KOPT-K1 (cell line): ENCODE data around the gene LRRK1.

Source experiments
- H3K27ac ChIP-seq: fragments of 200-600 bp; sonication (generic); 2 replicates; pipeline ENCODE4 v1.5.1; 2016; ENCODE audit warnings: antibody characterized with exemption, mild to moderate bottlenecking, low read depth, low read length; ENCODE audit not compliant: poor library complexity, severe bottlenecking
- H3K36me3 ChIP-seq: fragments of 200-600 bp; sonication (generic); 2 replicates; pipeline ENCODE4 v1.5.1; 2017; ENCODE audit warnings: antibody characterized with exemption, mild to moderate bottlenecking, low read length, moderate library complexity; ENCODE audit not compliant: insufficient read depth
- H3K9me3 ChIP-seq: fragments of 200-600 bp; sonication (generic); 2 replicates; pipeline ENCODE4 v1.5.1; 2017; ENCODE audit warnings: antibody characterized with exemption, low read length, mild to moderate bottlenecking; ENCODE audit not compliant: insufficient read depth, poor library complexity, severe bottlenecking

LRRK1 gene

DNA sequence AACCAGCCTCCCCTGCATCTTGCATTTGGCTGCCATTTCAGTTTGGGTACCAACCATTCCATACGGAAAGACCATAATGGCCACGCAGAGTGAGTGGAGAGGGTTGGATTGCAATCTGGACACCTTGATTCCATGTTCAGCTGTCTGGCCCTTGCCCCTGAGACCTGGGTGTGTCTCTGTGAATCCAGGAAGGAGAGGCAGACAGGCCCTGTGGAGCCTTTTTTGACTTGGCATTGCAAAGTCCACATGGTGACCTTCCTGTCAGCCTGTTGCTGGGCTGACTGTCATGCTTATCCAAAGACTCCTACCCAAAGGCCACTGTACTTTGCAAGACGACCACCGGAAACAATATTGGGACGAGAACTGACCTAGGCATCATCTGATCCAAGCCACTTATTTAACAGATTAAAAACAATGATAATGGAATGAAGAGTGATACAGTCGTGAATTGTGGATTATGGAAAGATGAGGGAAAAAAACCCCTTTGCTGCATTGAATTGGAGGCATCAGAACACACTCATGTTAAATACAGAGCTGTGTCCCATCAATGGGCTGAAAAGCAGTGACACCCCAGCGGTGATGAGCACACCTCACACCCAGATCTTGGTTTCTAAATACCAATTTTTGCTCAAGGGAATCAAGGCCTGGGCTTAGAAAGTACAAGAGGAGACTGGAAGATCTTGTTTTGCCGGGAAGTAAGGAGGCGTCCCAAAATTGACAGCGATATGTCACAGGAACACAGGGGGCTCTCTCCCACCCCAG lies 86.0 kb downstream of the LRRK1 start:
- H3K27ac ChIP-seq: no peak overlapping the region
- peaks cover 10% of the 10 kb centered on the region for H3K9me3 ChIP-seq
- H3K36me3 ChIP-seq: no peaks in the 10 kb centered on the region

DNA sequence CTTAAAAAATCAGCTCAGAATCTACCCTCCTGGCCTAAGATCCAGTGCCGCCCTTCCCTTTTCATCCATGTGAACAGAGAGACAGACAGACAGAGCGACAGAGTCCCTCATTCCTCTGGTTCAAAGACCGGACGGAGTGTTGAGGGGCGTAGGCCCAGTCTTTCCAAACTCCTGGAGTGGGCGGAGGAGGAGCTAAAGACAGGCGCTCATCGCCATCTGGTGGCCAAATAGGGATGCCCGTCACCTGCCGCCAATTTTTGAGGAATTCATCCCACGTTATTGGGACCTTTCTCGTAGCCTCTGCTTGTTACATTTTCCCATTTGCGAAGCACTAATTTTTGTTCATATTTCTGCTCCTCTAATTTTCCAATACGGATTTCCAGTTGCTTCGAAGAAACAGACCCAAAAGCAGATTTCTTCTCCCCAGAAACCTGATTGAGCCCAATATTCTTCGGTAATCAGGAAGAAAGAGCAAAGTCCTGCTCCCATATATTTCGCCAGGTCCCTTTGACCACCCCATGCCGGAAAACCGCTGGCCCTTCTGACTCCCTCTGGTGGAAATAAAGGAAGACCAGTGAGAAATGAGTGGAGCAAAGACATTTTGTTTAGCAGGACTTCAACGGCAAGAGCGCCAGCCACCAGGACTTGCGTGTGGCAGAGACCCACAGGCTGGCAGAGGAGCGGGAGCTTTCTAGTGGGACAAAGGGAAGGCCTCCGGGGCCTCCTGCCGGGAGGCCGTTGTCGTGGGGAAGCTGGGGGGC lies 88.0 kb downstream of the LRRK1 start:
- H3K27ac ChIP-seq: no peak overlapping the region
- H3K36me3 ChIP-seq: no peaks in the 10 kb centered on the region
- peaks cover 10% of the 10 kb centered on the region for H3K9me3 ChIP-seq

DNA sequence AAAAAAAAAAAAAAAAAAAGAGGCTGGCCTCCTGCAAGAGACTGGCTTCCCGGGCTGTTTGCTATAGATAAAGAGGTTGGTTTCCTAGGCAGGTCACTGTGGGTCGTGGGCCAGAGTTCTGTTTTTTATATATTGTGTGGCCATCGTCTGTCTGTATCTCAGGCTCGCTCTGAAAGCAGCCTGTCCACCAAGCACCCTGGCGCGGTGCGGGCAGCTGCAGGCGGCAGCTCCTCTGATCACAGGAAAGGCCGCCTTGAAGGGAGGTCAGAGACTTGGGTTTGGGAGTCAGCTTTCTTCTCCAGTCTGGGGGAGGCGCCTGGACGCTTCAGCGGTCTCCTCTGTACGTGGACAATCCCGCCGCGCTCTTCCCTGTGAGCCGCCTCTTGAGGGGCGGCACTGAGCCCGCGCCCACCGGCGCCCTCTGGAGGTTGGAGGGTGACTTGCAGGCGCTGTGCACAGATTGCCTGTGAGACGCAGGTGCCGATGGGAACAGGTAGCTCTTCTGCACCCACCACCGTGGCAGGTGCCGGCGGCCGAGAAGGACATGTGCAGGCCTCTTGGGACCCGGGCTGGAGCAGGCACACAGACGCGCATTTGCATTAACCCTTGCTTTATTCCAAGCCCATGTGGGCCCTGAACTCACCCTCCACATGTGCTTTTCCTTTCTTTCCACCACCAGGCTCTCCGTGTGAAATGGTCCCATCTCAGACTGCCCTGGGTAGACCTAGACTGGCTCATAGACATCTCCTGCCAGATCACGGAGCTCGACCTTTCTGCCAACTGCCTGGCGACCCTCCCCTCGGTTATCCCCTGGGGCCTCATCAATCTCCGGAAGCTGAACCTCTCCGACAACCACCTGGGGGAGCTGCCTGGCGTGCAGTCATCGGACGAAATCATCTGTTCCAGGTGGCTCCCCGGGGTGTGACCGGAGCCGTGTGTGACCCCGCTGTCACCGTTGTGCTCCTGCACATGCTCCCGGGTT lies 89.3 kb downstream of the LRRK1 start:
- H3K9me3 ChIP-seq: peaks cover 10% of the 10 kb centered on the region
- H3K36me3 ChIP-seq: no peaks in the 10 kb centered on the region
- H3K27ac ChIP-seq: no peak overlapping the region

DNA sequence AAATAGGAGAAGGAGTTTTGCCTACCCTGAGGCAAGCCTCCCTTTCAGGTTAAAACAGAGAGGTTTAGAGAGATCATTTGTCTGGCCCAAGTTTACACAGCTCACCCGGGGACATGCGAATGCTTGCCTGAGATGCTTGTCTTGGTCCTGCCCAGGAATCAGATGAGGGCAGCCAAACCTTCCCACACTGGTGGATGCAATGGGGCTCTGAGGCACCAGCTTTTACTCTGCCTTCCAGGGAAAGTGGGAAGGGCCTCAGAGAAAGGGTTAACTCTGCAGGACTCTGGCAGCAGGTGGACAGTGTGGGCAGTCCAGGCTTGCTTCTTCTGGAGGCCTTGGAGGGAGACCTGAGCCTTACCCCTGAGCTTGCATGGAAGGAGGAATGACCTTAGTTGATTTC lies 90.0 kb downstream of the LRRK1 start:
- H3K36me3 ChIP-seq: no peaks in the 10 kb centered on the region
- H3K9me3 ChIP-seq: peaks cover 10% of the 10 kb centered on the region
- H3K27ac ChIP-seq: no peak overlapping the region

DNA sequence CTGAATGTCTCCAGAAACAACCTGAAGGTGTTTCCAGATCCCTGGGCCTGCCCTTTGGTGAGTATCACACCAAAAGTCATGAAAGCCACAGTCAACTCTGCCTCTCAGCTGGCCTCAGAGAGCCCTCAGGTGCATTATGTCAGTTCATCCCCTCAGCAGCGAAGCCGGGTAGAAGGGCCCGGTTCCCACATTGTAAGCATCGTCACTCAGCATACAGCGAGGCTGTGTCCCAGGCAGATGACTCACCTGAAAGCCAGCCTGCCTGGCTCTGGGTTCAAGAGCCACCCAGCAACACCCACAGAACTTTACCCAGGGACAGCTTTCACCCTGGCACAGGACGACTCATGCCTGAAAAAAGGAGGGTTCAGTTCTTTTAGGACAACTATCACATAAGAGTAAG lies 91.6 kb downstream of the LRRK1 start:
- H3K36me3 ChIP-seq: no peaks in the 10 kb centered on the region
- no peaks in the 10 kb centered on the region for H3K9me3 ChIP-seq
- H3K27ac ChIP-seq: no peak overlapping the region

DNA sequence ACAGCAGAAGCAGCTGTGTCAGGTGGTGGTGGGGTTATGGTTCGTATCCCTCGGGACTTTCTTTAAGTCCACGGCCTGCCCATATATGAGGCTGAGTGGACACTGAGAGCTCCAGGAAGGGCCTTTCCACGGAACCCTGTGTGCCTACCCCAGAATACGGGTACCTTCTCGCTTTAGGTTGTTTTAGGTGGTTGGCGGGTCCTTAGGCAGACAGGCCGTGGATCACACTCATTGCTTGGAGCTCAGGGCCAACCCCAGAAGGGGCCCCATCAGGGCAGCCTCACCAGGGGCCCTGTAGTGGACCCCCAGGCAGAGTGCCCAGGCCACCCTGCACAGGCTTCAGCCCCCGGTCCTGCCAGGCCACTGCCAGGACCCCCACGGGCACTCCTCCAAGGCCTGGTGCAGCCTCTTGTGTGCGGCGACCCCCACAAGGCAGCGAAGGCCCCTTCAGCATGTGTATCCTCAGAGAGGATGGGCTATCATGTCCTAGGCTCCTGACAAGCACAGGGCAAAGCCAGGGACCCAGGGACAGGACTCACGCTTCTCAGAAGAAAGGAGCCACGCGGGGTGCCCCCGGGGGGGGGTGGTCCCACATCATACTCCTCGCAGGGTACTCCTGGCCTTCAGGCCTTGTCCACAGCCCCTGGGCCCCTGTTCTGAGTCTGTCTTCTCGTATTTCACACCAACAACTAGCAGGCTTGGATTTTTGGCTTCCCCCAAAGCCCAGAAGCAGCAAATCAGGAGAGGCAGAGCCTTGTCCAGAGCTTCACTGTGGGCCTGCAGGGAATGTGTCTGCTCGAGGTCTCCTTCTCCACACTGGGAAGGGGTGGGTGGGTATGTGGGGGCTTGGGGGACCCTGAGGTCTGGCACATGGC lies 93.4 kb downstream of the LRRK1 start:
- Histone ChIP-seq H3K27ac (no peak overlapping the region), H3K36me3 (no peaks in the 10 kb centered on the region), H3K9me3 (no peaks in the 10 kb centered on the region)

DNA sequence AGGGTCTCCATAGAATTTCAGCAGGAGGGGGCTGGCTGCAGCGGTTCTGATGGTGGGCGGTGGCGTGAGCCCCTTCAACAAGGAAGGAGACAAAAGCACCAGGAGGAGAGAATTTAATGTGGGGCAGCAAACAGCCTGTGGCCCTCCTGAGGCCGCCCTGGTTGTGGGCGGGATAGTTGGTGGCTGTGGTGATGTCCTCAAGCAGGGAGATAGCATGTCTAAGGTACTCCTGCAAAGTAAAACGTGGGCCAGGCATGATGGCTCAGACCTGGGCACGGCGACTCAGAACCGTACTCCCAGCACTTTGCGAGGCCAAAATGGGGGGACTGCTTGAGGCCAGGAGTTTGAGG lies 94.0 kb downstream of the LRRK1 start:
- H3K27ac ChIP-seq: no peak overlapping the region
- H3K9me3 ChIP-seq: no peaks in the 10 kb centered on the region
- no peaks in the 10 kb centered on the region for H3K36me3 ChIP-seq

DNA sequence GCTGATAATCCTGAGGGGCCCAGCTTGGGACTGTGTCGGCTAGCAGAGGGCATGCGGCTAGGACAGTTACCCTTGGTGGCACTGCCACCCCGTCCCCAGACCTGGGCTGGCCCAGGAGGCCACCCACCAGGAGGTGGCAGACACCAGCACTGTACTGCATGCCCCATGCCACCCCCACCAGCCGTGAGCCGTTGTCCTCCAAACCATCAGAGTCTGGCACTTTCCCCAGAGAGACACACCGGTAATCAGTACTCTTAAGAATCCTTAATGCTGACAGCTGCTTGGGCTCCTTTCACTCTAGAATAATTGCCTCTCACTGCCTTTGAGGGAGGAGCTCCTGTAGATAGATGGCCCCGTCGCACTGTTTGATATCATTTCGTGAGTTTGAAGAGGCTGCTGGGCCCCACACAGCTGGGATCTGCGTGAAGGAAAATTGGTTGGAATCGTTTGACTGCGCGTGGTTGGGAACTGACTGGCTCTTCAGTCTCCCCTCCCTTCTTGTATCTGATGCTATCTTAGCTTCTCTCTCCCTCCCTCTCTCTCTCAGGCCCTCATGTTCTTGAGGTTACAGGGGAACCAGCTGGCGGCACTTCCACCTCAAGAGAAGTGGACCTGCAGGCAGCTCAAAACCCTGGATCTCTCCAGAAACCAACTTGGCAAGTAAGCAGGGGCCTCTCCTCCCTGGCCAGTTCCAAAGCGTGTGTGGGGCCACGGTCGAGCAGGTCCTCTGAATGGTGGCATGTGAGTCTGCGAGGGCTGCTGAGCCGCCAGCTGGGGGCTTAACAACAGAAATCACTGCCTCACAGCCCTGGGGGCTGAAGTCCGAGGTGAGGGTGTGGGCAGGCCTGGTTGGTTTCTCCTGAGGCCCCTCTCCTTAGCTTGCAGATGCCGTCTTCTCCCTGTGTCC lies 94.9 kb downstream of the LRRK1 start:
- Histone ChIP-seq H3K9me3 (no peaks in the 10 kb centered on the region), H3K36me3 (no peaks in the 10 kb centered on the region), H3K27ac (no peak overlapping the region)

DNA sequence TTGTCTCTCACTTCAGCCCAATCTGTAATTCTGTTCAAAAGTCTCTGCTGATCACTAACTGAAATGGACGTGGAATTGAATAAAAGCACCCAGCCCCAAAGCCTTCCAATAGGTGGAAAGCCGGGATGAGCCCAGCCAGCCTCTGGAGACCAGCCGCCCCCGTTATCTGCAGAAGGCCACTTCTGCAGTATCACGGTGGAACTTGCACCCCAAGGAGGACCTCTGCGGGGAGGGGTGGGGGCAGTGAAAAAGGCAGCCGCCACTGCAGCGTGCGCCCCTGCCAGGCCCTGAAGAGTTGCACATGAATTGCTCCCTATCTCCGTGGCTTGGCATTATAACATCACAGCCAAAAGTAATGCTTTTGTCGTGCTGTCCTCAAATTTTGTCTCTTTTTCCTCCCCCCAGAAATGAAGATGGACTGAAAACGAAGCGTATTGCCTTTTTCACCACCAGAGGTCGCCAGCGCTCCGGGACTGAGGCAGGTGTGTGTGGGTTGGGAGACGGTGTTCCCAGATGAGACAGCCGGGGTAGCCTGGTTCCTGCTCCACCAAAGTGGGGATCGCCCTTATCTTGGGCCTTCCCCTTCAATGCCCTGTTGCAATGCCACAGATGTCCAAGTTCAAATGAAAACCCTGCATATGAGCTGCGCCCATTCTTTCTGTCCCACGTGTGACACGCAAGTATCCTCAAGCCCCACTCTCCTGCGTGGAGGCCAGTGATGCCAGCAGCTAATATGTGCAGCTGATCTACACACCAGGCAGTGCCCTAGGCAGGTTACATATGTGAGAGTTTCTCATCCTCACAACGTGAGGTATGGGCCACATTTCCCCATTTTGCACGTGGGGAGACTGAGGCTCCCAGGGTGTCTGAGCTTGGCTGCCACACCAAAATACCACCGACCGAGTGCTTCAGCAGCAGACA lies 96.0 kb downstream of the LRRK1 start:
- no peaks in the 10 kb centered on the region for H3K36me3 ChIP-seq
- no peaks in the 10 kb centered on the region for H3K9me3 ChIP-seq
- no peak overlapping the region for H3K27ac ChIP-seq

DNA sequence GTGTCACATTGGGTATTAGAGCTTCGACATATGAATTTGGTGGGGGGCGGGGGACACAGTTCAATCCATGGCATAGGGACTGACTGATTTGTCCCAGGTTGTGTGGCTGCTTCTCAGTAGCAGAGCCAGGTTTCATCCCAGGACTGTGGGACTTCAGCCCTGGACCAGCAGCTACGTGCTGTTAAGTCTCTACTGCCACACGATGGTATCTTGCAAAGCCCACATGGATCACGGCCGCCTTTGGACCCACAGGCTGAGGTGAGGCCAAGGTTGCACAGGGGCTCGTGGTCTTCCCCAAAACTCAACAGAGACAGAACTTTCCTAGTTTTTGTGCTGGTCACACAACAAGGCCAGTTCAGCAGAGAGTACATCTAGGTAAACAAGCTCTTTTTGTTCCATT lies 97.4 kb downstream of the LRRK1 start:
- Histone ChIP-seq H3K27ac (no peak overlapping the region), H3K9me3 (no peaks in the 10 kb centered on the region), H3K36me3 (no peaks in the 10 kb centered on the region)

DNA sequence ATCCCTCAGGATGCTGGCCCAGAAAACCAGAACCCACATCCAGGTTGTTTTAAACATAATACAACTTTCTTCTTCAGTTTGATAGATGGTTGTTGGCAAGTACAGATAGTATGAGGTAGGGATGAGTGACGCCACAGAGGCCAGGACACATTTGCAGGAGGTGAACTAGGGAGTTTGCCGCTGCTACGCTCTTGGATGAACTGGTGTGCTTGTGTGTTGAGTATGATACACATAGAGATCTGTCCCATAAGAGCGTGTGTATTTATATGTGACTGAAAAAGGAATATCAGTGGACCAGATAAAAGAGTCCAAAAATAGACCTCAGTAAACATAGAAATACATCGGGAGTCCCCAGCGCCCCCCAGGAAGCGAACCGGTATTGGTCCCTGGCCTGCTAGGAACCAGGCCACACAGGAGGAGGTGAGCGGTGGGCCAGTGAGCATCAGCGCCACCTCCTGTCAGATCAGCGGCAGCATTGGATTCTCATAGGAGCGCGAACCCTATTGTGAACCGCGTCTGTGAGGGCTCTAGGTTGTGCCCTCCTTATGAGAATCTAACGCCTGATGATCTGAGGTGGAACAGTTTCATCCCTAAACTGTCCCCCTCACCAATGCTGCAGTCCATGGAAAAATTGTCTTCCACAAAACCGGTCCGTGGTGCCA lies 98.1 kb downstream of the LRRK1 start:
- Histone ChIP-seq H3K9me3 (no peaks in the 10 kb centered on the region), H3K27ac (no peak overlapping the region), H3K36me3 (no peaks in the 10 kb centered on the region)

DNA sequence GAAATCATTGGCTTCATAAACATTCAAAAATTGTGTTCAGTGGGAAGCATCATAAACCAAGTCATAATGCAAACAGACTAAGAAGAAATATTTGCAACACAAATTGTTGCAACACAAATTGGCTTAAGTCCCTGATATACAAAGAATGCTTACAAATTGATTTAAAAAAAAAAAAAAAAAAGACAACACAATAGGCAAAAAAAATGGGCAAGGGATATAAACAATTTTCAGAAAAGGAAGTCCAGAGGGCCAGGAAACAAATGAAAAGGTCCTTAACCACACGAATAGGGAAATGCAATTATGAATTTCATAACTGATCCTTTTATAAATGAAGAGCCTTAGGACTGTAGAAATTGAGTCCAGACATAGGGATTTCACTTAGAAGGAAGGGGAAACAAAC lies 98.9 kb downstream of the LRRK1 start:
- Histone ChIP-seq H3K36me3 (no peaks in the 10 kb centered on the region), H3K9me3 (no peaks in the 10 kb centered on the region), H3K27ac (no peak overlapping the region)
